Ramos (cell line): ENCODE measurements around the gene DNAI2.
"Not testable (repeated sequence)": the region's sequence is repeated elsewhere in the genome, so short reads cannot be mapped to it uniquely, and the experiment has no call there.

Experiments
- in situ Hi-C: fragments of 300-500 bp; cut with MboI; formaldehyde crosslinking; loops from one replicate; pipeline ENCODE4 v1.14.3; 2022; ENCODE audit warnings: low sequenced_read_pairs; ENCODE audit not compliant: unreplicated experiment

The DNAI2 gene

DNA sequence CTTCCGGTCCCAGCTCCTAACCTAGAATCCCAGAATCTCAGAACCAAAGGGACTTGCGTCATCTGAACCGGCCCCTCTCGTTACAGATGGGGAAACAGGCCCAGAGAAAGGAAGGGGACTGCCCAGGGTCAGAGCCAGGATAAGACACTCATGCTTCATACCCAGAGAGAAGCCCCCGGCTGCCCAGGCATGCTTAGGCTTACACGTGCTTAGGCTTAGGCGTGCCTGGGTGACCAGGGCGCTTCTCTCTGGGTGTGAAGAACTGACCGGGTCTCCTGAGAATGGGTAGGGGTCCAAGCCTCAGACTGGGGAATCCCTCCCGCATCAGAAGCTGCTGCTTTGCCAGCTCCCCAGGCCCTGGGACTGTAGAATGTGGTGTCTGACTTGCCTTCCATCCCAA, 29.9 kb upstream of the DNAI2 start:
- in situ Hi-C loops = no loop called here

DNA sequence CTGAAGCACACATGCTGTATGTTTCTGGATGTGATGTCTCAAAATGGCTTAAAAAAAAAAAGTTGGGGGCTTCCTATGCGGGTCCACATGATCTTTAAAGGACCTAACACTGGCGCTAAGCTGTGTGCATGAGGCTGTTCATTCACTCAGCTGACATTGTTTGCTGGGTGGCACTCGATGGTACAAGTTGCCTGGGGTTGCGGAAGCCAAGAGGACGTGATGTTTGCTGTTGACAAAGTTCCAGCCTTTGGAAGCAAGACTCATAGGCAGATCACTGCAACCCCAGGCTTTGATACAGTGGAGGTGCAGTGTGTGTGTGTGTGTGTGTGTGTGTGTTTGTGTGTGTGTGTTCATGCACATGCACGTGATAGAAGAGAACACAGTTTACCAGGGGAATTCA, 29.5 kb upstream of the DNAI2 start:
- in situ Hi-C loops = no loop called here

DNA sequence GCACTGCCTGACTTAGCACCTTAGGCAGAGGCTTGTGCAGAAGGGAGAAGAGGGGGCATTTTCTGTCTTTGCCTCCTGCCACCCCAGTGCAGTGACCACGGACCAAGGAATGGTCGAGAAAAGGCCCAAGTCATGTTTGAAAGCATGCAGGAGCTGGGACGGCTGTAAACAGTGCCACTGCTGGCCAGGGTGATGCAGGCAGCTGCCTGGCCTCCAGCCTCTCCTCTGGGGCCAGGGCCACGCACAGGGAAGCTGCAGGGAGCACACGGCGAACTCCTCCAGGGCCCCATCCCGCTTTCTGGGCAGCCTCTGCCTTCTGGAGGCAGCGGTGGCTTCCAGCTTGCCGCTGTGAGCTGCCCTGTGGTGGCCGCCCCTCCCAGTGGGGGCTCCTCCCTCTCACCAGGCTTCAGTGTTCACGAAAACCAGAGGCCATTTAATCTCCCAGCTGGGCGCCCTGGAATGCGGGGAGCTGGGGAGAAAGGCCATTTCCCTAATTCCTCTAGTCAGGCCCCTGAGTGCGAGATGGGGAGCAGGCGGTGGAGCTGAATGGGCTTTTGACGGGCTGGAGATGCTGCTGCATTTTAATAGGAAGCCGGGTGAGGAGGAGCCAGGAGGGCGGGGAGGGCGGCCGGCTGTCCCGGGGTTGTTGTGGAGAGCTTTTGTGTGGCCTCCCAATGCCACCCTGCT, 28.7 kb upstream of the DNAI2 start:
- in situ Hi-C loops = no loop called here

DNA sequence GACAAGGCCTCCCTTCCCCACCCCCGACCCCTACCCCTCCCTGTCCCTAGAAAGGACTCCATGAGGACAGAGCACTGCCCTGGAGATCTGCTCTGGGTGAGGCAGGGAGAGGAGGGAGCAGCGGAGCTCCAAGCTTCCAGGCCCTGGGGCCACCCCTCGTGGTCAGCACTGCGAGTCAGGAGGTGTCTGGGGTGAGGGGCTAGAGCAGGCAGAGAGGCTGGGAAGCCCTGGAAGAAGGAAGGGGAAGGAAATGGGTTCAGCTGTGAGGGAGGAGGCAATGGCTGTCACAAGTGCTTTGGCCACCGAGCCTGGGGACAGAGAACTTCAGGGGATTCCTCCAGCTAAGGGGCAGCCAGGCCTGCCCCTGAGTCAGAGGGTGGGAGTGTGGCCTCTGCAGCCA, 28.2 kb upstream of the DNAI2 start:
- in situ Hi-C loops = no loop called here

DNA sequence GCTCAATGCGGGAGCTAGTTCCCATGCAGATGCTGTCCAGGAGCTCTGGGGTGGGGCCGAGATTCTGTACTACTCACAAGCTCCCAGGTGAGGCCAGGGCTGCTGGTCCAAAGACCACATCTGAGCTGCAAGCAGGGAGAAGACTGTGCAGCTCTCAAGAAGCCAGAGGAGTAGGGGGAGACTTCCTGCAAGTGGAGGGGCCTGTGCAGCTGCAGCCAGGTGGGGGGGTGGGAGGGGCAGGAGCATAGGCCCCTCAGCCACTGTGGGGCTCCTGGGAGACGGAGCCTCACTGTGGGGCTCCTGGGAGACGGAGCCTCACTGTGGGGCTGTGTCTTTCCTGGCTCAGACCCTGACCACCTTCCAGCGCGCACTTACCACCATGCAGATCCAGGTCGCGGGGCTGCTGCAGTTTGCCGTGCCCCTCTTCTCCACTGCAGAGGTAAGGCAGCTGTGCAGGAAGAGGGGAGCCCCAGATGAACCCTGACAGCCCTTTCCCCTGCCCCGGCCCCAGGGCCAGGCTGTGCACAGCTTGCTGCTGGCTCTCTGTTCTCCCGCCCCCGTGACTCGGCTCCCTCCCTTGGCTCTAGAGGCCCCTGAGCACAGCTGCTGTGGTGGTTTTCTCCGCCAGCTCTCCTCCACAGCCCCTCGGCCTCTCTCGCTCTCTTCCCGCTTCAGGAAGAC, 24.3 kb upstream of the DNAI2 start:
- in situ Hi-C loops = no loop called here

DNA sequence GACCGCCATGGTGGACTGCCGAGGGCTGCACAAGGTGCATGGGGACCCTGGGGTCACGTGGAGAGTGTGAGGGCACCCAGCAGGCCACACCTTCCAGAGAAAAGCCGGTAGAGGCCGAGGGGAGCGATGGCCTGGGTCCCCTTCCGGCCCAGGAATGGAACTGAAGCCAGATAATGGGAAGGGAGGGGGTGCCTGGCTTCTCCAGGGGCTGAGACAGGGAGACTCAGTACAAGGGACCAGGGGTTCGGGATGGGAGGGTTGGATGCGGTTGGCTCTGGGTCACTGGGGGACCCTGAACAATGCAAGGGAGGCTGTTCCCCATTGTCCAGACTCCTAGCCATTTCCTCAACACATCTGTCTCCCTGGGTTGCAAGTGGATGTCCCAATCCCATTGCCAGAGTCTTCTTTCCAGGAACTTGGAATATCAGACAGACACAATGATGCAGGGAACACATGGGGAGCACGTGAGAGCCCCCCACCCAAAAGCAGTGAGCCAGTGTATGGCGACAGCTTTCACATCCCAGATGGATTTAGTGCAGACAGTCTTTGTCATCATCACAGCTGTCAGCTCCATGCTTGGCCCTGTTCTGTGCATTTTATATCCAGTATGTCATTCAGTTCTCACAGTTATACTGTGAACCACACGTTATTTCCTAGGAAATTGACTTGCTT, 23.6 kb upstream of the DNAI2 start:
- in situ Hi-C loops = no loop called here

- in situ Hi-C loops = no loop called here
These were observed 23.0 kb upstream of the DNAI2 start for GRCh38 chr17:74251051-74251450.

- in situ Hi-C loops = no loop called here
These were observed 22.5 kb upstream of the DNAI2 start for GRCh38 chr17:74251569-74251968.

DNA sequence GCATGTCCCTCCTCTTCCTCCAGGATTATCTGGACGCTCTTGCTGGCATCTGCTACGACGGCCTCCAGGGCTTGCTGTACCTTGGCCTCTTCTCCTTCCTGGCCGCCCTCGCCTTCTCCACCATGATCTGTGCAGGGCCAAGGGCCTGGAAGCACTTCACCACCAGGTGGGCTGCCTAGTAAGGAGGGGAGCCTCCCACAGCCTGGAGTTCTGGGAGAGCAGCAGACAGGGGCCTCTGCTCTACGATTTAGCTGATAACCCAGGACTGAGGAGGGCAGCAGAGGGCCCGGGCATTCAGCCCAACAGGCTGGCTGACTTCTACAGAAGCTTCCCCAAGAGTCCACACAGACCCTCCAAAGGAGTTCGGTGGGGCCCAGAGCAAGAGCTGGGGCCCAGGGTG, 21.8 kb upstream of the DNAI2 start:
- in situ Hi-C loops = no loop called here

GRCh38 chr17:74253036-74253435, 21.0 kb upstream of the DNAI2 start:
- in situ Hi-C loops = no loop called here

DNA sequence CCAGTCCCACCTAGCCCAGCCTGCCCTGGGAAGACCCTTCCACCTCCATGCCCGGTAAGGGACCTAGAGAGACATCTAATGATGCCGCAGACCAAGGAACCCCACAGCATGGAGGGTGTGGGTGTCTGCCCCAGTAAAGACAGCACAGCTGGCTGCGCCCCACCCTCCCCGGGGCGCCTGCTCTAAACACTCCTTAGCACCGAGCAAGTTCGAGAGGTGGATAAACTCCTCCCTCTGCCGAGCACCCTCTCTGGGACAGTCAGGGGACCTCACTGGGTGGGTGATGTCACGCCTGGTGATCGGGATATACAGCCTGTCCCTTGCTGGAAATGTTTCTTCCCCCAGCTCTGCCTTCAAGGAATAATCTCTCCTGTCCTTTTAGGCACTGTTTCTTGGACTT, 16.7 kb upstream of the DNAI2 start:
- in situ Hi-C loops = no loop called here

- in situ Hi-C loops = no loop called here
These were observed 14.1 kb upstream of the DNAI2 start for GRCh38 chr17:74259667-74260524.

- in situ Hi-C loops = no loop called here
These were observed 13.5 kb upstream of the DNAI2 start for GRCh38 chr17:74260525-74260850.

DNA sequence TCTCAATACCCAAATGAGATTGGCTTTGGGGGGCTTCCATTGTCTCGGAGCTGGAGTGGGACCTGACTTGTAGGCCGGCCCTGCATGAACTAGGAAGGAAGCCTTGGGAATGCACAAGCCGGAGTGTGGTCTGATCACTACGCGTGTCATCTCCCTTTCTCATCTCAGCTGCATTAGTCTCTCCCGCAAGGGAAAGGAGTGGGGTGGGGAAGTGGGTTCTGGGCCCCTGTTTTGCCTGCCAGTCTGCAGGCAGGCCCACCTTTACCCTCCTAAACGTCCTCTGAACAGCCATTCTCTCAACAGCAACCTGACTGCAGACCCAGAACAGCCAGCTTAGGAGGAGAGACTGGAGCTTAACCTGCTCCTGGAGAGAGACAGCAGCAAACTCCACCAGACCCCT, 11.4 kb upstream of the DNAI2 start:
- in situ Hi-C loops = no loop called here

GRCh38 chr17:74267054-74267453, 7.0 kb upstream of the DNAI2 start:
- in situ Hi-C loops = not testable (repeated sequence)

DNA sequence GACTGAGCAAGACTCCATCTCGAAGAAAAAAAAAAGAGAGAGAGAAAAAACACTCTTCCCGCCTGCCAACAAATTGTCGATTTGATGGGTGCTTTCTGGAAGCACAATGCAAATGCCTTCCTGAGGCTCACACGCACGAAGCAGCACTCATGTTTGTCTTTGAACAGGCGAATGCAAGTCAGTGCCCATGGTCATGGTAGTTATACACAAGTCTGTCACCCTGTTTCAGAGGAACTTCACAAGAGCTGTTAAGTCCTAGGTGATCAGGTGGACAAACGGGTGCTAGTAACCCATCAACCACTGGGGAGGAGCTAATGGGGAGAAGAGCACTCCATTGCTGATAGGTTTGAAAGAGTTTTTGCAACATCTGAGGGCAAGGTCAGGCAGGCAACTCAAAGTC, 6.5 kb upstream of the DNAI2 start:
- in situ Hi-C loops = no loop called here

- in situ Hi-C loops = no loop called here
These were observed 6.0 kb upstream of the DNAI2 start for GRCh38 chr17:74267987-74268499.

GRCh38 chr17:74268558-74268957, 5.5 kb upstream of the DNAI2 start:
- in situ Hi-C loops = no loop called here

DNA sequence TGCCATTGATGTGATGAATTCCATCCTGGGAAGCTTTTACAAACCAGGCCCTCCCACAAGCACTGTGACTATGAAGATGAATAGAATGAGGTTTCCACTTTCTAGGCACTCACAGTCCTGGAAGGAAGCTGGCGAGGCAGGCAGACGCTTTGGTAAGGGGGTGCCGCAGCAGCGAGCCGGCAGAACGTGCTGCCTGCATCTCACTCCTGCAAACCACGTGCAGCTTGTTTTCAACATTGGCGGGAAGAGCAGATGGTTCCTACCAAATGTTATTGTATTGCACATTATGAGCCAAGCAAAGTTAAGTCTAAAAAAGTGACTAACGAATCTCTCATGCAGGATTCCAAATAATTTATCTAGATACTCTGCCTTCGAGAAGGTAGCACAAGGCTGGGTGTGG, 3.7 kb upstream of the DNAI2 start:
- in situ Hi-C loops = no loop called here

DNA sequence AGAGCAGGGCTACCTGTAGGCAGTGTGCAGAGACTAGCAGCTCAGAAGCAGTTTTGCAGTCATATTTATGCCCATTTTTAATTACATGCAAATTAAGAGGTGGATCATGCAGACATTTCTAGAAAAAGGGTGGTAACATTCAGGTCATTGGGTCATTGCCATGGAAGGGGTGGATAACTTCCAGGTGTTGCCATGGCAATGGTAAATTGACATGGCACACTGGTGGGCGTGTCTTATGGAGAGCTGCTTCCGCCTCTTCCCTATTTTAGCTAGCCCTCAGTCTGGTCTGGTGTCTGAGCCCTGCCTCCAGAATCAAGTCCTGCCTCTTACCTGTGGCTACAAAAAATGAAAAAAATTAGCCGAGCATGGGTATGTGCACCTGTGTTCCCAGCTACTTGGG, 2.8 kb upstream of the DNAI2 start:
- in situ Hi-C loops = no loop called here
